ENCODE measurements around the gene CBARP. TPM values are rescaled to one million over a fixed set of nuclear protein-coding genes. Genes with fewer than 3 reads are reported as not detected.

CBARP gene
- total and polyA plus RNA-seq, 9 of the 15 experiments (the other 6 are each of a cell fraction or from before 2014, with no cell fraction given): 0.03 to 8.9 (median 1.2) TPM; not detected in 1

DNA sequence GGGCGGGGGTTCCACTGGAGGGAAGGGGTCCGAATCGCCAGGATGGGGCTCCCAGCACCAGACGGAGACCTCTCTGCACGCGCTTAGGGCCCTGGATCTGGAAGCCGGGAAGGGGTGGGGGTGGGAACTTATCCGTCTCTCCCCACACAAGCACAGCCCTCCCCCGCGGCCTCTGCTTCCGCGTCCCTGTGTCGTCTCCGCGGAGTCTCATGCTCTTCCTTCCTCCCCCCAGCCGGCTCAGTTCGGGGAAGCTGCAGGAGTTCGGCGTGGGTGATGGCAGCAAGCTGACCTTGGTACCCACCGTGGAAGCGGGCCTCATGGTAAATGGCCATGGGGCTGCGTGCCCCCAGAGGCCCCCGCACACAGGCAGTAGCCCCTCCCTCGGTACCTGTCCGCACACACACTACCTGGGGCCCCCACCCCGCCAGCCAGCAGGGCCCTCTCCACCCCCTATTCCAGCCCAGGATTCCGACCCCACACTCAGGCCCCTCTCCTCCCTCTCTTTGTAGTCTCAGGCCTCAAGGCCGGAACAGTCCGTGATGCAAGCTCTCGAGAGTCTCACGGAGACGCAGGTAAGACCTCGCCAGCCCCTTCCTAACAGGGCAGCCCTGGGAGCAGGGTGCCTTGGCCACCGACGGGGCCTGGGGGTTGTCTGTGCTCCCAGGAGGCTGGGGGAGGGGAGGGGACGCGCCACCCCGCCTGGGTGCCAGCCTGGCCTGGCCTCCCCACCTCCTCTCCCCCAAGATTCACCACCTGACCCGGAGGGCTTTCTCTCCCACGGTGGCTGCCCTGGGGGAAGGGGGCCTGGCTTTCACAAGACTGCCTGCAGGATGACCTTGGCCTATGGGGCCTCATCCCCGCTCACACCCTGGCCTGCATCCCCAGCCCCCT lies 13.8 kb upstream of the CBARP start (continued):
- no peak for TF ChIP-seq CBFA2T3 (IDR thresholded peaks at IDR 0.05)
- TF ChIP-seq POLR2AphosphoS2 (IDR thresholded peaks at IDR 0.05; ENCODE audit: low read length): no peak
- TF ChIP-seq, protein P1, sequence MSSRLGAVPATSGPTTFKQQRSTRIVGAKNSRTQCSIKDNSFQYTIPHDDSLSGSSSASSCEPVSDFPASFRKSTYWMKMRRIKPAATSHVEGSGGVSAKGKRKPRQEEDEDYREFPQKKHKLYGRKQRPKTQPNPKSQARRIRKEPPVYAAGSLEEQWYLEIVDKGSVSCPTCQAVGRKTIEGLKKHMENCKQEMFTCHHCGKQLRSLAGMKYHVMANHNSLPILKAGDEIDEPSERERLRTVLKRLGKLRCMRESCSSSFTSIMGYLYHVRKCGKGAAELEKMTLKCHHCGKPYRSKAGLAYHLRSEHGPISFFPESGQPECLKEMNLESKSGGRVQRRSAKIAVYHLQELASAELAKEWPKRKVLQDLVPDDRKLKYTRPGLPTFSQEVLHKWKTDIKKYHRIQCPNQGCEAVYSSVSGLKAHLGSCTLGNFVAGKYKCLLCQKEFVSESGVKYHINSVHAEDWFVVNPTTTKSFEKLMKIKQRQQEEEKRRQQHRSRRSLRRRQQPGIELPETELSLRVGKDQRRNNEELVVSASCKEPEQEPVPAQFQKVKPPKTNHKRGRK (tag; IDR thresholded peaks at IDR 0.05): no peak
- peak; percentile 40; the same call in 1 of the 2 replicates for TF ChIP-seq POLR2AphosphoS5 (IDR thresholded peaks at IDR 0.05; ENCODE audit: control insufficient read depth, insufficient read depth, low read depth, low read length)
- TF ChIP-seq RBM34 (IDR thresholded peaks at IDR 0.05; ENCODE audit: borderline replicate concordance, insufficient read depth, low read length): no peak
- TF ChIP-seq, protein P2, sequence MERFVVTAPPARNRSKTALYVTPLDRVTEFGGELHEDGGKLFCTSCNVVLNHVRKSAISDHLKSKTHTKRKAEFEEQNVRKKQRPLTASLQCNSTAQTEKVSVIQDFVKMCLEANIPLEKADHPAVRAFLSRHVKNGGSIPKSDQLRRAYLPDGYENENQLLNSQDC (CRISPR knock-in tag; IDR thresholded peaks at IDR 0.05): no peak
- TF ChIP-seq, protein P3, sequence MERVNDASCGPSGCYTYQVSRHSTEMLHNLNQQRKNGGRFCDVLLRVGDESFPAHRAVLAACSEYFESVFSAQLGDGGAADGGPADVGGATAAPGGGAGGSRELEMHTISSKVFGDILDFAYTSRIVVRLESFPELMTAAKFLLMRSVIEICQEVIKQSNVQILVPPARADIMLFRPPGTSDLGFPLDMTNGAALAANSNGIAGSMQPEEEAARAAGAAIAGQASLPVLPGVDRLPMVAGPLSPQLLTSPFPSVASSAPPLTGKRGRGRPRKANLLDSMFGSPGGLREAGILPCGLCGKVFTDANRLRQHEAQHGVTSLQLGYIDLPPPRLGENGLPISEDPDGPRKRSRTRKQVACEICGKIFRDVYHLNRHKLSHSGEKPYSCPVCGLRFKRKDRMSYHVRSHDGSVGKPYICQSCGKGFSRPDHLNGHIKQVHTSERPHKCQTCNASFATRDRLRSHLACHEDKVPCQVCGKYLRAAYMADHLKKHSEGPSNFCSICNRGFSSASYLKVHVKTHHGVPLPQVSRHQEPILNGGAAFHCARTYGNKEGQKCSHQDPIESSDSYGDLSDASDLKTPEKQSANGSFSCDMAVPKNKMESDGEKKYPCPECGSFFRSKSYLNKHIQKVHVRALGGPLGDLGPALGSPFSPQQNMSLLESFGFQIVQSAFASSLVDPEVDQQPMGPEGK (CRISPR knock-in tag; IDR thresholded peaks at IDR 0.05; ENCODE audit: borderline replicate concordance): no peak
- TF ChIP-seq DMBX1 (CRISPR knock-in tag; IDR thresholded peaks at IDR 0.05; ENCODE audit: borderline replicate concordance): peak; percentile 19; the same call in 1 of the 2 replicates
- no peak for TF ChIP-seq ZSCAN29 (IDR thresholded peaks at IDR 0.05)
- TF ChIP-seq, protein P4, sequence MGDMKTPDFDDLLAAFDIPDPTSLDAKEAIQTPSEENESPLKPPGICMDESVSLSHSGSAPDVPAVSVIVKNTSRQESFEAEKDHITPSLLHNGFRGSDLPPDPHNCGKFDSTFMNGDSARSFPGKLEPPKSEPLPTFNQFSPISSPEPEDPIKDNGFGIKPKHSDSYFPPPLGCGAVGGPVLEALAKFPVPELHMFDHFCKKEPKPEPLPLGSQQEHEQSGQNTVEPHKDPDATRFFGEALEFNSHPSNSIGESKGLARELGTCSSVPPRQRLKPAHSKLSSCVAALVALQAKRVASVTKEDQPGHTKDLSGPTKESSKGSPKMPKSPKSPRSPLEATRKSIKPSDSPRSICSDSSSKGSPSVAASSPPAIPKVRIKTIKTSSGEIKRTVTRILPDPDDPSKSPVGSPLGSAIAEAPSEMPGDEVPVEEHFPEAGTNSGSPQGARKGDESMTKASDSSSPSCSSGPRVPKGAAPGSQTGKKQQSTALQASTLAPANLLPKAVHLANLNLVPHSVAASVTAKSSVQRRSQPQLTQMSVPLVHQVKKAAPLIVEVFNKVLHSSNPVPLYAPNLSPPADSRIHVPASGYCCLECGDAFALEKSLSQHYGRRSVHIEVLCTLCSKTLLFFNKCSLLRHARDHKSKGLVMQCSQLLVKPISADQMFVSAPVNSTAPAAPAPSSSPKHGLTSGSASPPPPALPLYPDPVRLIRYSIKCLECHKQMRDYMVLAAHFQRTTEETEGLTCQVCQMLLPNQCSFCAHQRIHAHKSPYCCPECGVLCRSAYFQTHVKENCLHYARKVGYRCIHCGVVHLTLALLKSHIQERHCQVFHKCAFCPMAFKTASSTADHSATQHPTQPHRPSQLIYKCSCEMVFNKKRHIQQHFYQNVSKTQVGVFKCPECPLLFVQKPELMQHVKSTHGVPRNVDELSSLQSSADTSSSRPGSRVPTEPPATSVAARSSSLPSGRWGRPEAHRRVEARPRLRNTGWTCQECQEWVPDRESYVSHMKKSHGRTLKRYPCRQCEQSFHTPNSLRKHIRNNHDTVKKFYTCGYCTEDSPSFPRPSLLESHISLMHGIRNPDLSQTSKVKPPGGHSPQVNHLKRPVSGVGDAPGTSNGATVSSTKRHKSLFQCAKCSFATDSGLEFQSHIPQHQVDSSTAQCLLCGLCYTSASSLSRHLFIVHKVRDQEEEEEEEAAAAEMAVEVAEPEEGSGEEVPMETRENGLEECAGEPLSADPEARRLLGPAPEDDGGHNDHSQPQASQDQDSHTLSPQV (IDR thresholded peaks at IDR 0.05): peak; percentile 54; the same call in 1 of the 2 replicates
- TF ChIP-seq NFIX (CRISPR knock-in tag; IDR thresholded peaks at IDR 0.05; ENCODE audit: low read depth): no peak
- no peak for TF ChIP-seq ZNF668 (CRISPR knock-in tag; IDR thresholded peaks at IDR 0.05)
- no peak for TF ChIP-seq TSC22D4 (tag; IDR thresholded peaks at IDR 0.05)
- TF ChIP-seq HDAC1 (IDR thresholded peaks at IDR 0.05): peak in 1 of 2 experiments; percentile 56; a peak in 1 of 4 replicates
- TF ChIP-seq RNF2 (IDR thresholded peaks at IDR 0.05): peak; percentile 46; the same call in 1 of the 2 replicates
- TF ChIP-seq CREM (IDR thresholded peaks at IDR 0.05; ENCODE audit: low read depth): peak; percentile 69

All from K562 (cell line).